Measurements from ENCODE around the gene INO80B. TPM values are rescaled to one million over a fixed set of nuclear protein-coding genes. Genes with fewer than 3 reads are reported as not detected.
A peak's percentile ranks its signal among the peaks of the same experiment; 100 is the strongest.
"Not testable (repeated sequence)": the region's sequence is repeated elsewhere in the genome, so short reads cannot be mapped to it uniquely, and the experiment has no call there.

The INO80B gene
- total RNA-seq, 3 donors from 2014 or later, result 49.3 to 72.6 (median 55.8) TPM

DNA sequence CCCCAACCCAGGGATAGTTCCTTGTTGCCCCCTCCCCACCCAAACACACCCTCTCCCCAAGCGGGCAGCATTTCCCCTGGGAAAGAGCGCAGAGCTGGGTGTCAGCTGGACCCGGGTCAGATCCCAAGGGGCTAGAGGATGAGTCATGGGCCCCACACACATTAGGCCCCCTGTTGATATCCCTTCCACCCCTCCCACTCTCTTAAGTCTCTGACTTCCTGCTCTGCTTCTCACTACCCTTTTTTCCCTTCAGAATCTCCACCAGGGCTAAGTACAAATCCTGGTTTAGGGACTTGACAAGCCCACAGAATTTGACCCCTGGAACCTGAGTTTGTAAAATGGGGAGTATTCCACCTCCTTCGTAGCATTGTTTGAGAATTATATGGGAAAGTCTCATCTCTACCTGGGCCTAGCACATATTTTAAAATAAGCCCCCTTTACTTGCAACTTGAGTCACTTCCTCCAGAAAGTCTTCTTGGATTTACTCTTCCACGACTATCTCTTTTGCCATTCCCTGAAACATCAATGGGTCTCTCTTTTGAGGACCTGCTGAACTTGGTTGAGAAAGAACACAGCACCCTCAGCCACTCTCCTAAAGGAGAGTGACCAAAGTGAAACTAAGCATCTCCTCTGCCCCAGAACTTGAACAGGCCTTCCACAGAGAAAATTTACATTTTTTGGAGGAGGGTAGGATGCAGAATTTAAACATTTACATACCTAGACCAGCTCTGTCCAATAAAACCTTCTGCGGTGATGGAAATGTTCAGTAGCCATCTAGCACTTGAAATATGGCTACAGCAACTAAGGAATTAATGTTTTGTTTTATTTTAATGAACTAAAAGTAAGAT is 17.8 kb upstream of the INO80B start:
- Mint-ChIP-seq H3K4me1 (ENCODE audit: low read depth) (peaks cover 6% of the 10 kb centered on the region), H3K36me3 (ENCODE audit: insufficient read depth) (no peaks in the 10 kb centered on the region), H3K4me3 (no peak overlapping the region), H3K9me3 (no peaks in the 10 kb centered on the region), H3K27me3 (ENCODE audit: low read depth) (peaks cover 24% of the 10 kb centered on the region)
- DNase-seq (no peak), ATAC-seq (no peak)

DNA sequence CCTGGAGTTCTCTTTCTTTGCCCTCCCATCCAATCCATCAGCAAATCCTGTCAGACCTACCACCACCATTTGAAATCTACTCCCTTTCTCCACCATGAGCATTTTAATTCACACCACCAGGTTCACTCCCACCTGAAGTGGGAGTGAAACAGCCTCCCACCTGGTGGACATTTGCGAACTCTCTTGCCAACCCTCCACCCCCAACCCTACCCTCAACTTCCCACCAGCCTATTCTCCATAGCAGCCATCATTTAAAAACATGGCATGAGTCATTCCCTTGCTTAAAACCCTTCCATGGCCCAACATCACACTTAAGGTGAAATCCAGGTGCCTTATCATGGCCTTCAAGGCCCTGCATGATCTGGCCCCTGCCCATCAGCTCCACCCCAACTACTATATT is 16.6 kb upstream of the INO80B start:
- H3K4me1 Mint-ChIP-seq (ENCODE audit: low read depth), result peaks cover 9% of the 10 kb centered on the region
- DNase-seq, result no peak
- no peaks in the 10 kb centered on the region for H3K9me3 Mint-ChIP-seq
- H3K4me3 Mint-ChIP-seq, result no peak overlapping the region
- H3K27me3 Mint-ChIP-seq (ENCODE audit: low read depth), result peaks cover 30% of the 10 kb centered on the region
- H3K36me3 Mint-ChIP-seq (ENCODE audit: insufficient read depth), result no peaks in the 10 kb centered on the region
- no peak for ATAC-seq

DNA sequence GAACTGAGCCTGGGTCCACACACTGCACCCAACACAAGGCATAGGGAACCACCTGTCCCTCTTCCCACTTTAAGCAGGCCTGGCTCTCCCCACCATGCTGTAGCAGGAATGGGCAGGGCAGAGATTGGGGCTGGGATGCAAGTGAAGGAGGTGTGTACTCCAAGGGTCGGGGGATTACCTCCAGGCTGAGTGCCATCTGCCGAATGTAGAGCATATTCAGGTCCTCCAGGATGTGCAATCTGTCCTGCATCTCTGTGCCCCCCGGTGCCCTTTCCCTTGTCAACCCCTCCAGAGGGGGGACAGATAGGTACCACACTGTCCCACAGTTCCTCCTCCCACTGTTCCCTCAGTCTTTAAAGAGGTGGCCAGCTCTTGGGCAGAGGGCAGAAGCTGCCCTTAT is 15.5 kb upstream of the INO80B start:
- ATAC-seq, result no peak
- no peaks in the 10 kb centered on the region for H3K9me3 Mint-ChIP-seq

DNA sequence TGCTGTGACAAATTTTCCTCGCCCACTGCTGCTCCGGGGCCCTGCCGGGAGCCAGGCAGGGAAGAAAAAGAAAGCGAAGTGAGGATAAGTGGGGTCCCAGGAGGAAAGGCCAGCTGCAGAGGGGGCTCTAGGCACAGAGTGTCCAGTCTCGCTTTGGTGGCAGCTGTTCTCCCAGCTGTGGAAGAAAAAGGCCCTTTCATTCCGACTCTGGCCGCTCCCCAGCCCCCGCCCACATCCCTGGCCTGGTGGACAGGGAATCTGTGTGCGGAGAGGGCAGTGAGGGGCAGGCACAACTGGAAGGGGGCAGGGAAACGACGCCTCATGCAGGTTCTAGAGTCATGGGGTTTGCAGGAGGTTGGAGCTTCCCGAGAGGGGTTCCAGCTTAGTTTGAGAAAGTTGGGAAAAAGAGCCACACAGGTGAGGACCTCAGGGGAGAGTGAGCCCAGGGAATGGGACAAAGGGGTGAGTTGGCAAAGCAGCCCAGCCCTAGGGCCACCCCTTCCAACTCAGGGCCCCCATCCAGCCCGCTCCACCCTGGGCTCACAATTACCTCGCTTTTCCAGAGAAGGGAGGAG is 15.0 kb upstream of the INO80B start:
- DNase-seq, result no peak
- Mint-ChIP-seq H3K4me3 (peak overlapping the region; percentile 52), H3K27me3 (ENCODE audit: low read depth) (peaks cover 36% of the 10 kb centered on the region), H3K4me1 (ENCODE audit: low read depth) (peaks cover 9% of the 10 kb centered on the region), H3K9me3 (no peaks in the 10 kb centered on the region), H3K36me3 (ENCODE audit: insufficient read depth) (no peaks in the 10 kb centered on the region)
- ATAC-seq, result no peak

More for the DNA sequence above, 15.5 kb upstream of the INO80B start:
- no peaks in the 10 kb centered on the region for H3K36me3 Mint-ChIP-seq (ENCODE audit: insufficient read depth)
- H3K4me3 Mint-ChIP-seq, result no peak overlapping the region
- H3K4me1 Mint-ChIP-seq (ENCODE audit: low read depth), result peaks cover 9% of the 10 kb centered on the region
- DNase-seq, result no peak
- H3K27me3 Mint-ChIP-seq (ENCODE audit: low read depth), result peaks cover 30% of the 10 kb centered on the region

DNA sequence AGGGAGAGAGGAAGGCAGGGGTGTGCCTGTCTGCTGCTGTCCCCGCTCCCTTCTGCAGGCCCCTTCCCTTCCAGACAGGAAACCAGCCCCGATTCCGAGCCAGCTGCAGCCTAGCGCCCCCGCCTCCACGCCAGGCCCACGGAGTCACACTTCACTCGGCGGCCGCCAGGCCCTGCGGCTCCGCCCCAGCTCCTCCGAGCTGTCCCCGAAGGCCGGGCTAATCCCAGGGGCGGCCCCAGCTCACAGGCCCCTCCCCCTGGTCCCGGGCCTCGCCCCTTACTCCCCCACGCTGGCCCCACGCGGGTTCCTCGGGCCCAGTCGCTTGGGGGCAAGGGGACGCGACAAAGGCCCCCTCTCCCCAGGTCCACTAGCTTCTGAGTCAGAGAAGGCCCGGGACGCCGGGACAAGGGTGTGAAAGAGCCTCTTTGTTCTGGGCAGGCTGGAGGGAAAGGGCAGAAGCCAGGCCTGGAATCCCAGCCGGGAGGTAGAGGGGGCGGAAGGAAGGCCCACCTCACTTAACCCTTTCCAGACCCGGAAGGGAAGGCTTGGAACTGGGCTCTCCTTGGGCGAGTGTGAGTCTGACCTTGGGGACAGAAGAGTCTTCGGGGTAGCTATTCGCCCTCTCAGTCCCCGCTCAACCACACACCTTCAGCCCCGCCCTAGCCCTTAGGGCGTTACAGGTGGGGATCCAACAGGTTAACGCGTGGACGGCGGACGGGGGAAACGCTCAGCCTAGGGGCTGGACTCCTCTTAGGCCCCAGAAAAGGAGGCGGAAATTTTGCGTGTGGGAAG is 14.3 kb upstream of the INO80B start:
- no peaks in the 10 kb centered on the region for H3K9me3 Mint-ChIP-seq
- H3K4me1 Mint-ChIP-seq (ENCODE audit: low read depth), result peaks cover 9% of the 10 kb centered on the region
- ATAC-seq (peak; percentile 82 to 83), DNase-seq (no peak)
- H3K4me3 Mint-ChIP-seq, result peak overlapping the region; percentile 58
- no peaks in the 10 kb centered on the region for H3K36me3 Mint-ChIP-seq (ENCODE audit: insufficient read depth)
- peaks cover 39% of the 10 kb centered on the region for H3K27me3 Mint-ChIP-seq (ENCODE audit: low read depth)

DNA sequence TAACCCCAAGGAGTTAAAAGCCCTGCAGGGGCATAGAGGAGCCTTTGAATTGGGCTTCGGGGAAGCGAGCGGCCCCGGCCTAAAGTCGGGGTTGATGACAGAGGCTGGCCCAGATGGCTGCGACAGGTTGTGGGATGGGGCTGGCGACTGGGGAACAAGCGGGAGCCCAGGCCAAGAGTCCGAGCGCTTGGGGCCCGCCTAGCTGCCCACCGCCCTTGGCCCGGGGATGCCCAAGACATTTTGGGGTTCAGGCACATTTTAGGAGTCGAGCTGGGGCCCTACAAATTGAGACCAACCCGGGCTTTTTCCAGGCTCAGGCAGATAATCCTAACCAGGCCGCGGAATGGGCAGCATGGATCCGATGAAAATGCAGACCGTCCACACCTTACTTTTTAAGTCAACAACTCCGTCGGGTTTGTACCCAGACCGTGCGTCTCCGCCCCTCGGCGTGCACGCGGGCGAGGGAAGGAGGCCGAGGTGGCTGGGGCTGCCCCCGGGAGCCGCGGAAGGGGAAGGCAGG is 13.7 kb upstream of the INO80B start:
- H3K36me3 Mint-ChIP-seq (ENCODE audit: insufficient read depth), result no peaks in the 10 kb centered on the region
- peaks cover 9% of the 10 kb centered on the region for H3K4me1 Mint-ChIP-seq (ENCODE audit: low read depth)
- peak overlapping the region; percentile 58 for H3K4me3 Mint-ChIP-seq
- H3K27me3 Mint-ChIP-seq (ENCODE audit: low read depth), result peaks cover 39% of the 10 kb centered on the region
- ATAC-seq (peak; percentile 36 to 56), DNase-seq (no peak)
- no peaks in the 10 kb centered on the region for H3K9me3 Mint-ChIP-seq

DNA sequence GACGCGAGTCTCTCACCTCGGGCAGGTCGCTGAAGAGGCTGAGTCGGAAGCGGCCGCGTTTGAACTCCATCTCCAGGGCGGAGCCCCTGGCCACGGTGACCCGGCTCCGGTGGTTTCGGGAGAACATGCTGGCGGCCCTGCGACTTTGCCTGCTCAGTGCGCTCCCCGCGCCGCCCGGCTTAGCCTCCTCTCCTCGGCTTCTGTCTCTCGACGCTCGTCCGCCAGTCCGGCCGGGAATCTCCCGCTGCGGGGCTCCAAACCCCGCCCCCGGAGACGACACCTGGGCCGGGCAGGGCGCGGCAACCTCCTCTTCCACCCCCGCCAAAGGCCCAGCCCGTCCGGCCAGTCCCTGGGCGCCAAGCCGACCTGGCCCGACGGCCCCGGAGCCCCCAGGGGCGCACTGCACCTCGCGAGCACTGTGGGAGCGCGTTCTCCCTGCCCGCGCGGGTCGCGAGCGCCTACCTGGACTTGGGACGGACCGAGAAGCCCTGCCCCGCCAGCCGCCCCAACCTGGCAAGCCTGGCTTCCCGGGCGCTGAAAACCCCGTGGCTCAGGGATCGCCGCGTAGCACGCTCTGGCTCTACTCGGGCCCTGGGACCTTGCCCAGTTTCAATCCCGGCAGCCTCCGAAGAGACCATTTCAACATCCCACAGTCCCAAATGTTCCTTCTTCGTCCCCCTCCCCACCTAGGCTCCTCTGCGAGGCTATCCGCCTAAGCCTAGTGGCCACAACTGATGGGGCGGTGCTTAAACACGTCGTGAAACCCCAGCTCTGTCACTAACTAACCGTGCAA is 13.0 kb upstream of the INO80B start, which contains the start of gene RTKN:
Gene RTKN, minus strand, starts transcription at position 248 of the 793 bp plus-strand sequence. Its CDS starts 121 bp downstream, at position 127.
- Mint-ChIP-seq H3K9me3 (no peaks in the 10 kb centered on the region), H3K4me1 (ENCODE audit: low read depth) (peaks cover 9% of the 10 kb centered on the region), H3K27me3 (ENCODE audit: low read depth) (peaks cover 39% of the 10 kb centered on the region), H3K36me3 (ENCODE audit: insufficient read depth) (no peaks in the 10 kb centered on the region), H3K4me3 (peak within 1 kb of the TSS; percentile 58)
- ATAC-seq, result peak; percentile 31 to 53
- DNase-seq, result no peak

DNA sequence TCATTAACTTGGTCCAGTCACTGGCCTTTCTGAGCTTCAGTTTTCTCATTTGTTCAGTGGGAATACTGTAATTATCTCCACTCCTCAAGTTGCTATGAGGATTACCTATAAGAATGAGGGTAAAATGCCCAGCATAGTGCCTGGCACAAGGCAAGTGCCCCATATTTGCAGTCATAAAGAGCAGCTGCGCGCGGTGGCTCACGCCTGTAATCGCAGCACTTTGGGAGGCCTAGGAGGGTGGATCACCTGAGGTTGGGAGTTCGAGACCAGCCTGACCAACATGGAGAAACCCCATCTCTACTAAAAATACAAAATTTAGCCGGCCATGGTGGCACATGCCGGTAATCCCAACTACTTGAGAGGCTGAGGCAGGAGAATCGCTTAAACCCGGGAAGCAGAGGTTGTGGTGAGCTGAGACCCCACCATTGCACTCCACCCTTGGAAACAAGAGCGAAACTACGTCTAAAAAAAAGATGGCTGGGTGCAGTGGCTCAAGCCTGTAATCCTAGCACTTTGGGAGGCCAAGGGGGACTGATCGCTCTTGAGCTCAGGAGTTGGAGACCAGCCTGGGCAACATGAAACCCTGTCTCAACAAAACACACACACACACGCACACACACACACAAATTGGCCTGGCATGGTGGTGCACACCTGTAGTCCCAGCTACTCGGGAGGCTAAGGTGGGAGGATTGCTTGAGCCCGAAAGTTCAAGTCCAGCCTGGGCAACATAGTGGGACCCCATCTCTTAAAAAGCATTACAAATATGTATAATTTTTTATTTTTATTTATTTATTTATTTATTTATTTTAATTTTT is 12.2 kb upstream of the INO80B start:
- not testable (repeated sequence) for ATAC-seq; H3K9me3 Mint-ChIP-seq; H3K4me1 Mint-ChIP-seq (ENCODE audit: low read depth); DNase-seq; H3K36me3 Mint-ChIP-seq (ENCODE audit: insufficient read depth)
- H3K4me3 Mint-ChIP-seq, result peak overlapping the region; percentile 43
- H3K27me3 Mint-ChIP-seq (ENCODE audit: low read depth), result peaks cover 39% of the 10 kb centered on the region

DNA sequence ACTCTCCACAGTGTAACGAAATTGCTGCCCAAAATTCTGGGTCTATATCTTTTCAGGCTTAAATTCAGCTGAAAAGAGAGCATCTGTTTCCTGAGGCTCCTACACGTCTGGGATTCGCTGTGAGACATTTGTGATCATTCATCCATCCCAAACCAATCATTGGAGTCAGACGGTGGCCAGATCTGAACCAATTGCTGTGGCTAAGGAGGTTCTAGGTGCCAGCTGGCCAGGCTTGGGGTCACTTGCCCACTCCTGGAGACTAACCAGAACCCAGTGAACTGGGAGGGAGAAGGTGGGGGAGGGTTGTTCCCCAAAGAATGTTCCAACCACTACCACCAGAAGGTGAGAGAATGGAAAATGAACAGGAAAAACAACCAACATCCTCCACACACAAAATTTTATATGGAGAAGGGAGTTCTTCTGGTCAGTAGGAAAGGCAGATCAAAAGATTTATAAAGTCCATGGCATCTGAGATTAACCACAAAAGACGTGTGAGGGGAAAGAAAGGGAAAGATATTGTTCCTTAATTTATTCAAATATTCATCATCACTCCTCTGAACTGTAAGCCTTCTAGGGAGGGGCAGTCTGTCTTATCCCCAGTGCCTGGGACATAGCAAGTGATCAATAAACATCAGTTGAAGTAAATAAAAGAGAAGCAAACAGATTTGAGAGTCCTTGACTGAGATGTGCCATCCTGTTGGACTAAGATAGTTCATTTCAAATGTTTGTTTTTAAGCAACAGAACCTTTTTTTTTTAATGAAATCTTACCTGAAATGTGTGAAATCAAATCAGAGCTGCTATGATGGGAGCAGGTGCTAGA is 10.2 kb upstream of the INO80B start:
- ATAC-seq, result no peak
- H3K4me1 Mint-ChIP-seq (ENCODE audit: low read depth), result peaks cover 9% of the 10 kb centered on the region

DNA sequence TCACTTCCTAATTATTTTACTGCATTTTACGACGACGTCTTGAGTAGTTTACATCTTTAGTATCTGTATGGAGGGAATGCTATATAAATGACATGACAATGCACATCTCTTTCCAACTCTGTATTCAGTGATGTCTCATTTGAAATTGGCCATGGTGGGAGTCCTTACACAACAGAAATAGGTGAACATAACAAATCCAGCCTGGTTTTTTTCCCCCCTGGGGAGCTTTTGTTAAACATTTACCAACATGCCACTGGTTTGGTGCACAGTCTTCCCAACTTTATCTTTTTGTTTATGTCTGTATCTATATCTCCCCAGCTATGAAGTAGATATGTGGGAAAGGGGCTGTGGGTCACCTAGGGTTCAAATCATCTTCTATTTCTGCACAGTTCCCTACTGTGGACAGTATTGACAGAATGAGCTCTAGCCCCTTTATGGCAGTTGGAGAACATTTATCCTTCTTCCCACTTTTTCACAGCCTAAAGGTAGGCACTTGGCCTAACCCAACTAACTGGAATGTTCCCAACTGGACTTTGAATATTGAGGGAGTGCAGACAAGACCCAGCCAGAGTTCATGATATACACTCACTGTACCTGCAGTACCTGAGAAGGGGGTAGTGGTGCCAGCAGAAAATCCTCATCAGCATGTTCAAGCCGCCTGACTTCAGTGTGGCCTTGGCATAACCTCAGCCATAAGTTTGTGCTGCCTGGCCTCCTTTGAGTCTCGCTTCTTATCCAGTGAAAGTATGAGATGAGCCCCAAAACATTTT is 7.5 kb upstream of the INO80B start:
- no peak for ATAC-seq
- no peak for DNase-seq
- peaks cover 12% of the 10 kb centered on the region for H3K27me3 Mint-ChIP-seq (ENCODE audit: low read depth)
- H3K4me3 Mint-ChIP-seq, result no peak overlapping the region
- H3K36me3 Mint-ChIP-seq (ENCODE audit: insufficient read depth), result no peaks in the 10 kb centered on the region
- H3K4me1 Mint-ChIP-seq (ENCODE audit: low read depth), result peaks cover 2% of the 10 kb centered on the region
- no peaks in the 10 kb centered on the region for H3K9me3 Mint-ChIP-seq

More for the DNA sequence above, 10.2 kb upstream of the INO80B start:
- Mint-ChIP-seq H3K27me3 (ENCODE audit: low read depth) (peaks cover 30% of the 10 kb centered on the region), H3K9me3 (no peaks in the 10 kb centered on the region), H3K4me3 (no peak overlapping the region), H3K36me3 (ENCODE audit: insufficient read depth) (no peaks in the 10 kb centered on the region)
- no peak for DNase-seq

DNA sequence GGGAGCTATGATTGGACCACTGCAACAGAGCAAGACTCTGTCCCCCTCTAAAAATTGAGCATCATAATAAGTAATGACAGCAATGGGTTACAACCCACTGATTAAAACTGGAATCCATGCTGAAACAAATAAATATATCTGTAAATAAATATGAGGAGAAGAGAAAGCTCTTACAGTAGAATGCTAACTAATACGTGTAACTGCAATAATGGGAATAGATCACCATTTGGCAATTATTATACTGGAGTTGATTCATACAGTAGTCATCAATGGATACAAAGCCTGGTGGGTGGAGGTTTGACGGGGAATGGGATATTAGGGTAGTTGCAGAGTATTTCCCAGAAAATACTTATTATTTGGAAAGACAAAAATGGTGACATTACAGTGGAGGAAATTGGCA is 6.1 kb upstream of the INO80B start:
- DNase-seq (no peak), ATAC-seq (no peak)
- H3K36me3 Mint-ChIP-seq (ENCODE audit: insufficient read depth), result no peaks in the 10 kb centered on the region
- H3K27me3 Mint-ChIP-seq (ENCODE audit: low read depth), result peaks cover 10% of the 10 kb centered on the region
- no peaks in the 10 kb centered on the region for H3K9me3 Mint-ChIP-seq
- H3K4me1 Mint-ChIP-seq (ENCODE audit: low read depth), result peaks cover 10% of the 10 kb centered on the region
- no peak overlapping the region for H3K4me3 Mint-ChIP-seq

All from activated T-cell treated with anti-CD3 and anti-CD28 coated beads, Interleukin-2, amount 50 U/mL, for 4 hours (primary cell).